WI38 (cell line): ENCODE measurements around the gene HIF3A.

Source experiments
- H3K4me3 ChIP-seq: 2 replicates; pipeline ENCODE4 v1.5.1; 2011; ENCODE audit warnings: low read depth, mild to moderate bottlenecking, control low read depth, low read length
- CTCF ChIP-seq: IDR thresholded peaks from 2 replicates; pipeline ENCODE4 v1.5.1; 2012; ENCODE audit warnings: low read depth, mild to moderate bottlenecking, control low read depth, low read length

Gene HIF3A

GRCh38 chr19:46387713-46388130, 90.9 kb downstream of the HIF3A start:
- H3K4me3 ChIP-seq, result no peak overlapping the region

GRCh38 chr19:46388311-46389095, 91.7 kb downstream of the HIF3A start:
- no peak for TF ChIP-seq CTCF
- H3K4me3 ChIP-seq, result no peak overlapping the region

More at GRCh38 chr19:46387713-46388130, 90.9 kb downstream of the HIF3A start:
- no peak for TF ChIP-seq CTCF

- no peak for TF ChIP-seq CTCF
Measured at GRCh38 chr19:46390121-46390858, 93.4 kb downstream of the HIF3A start.

GRCh38 chr19:46390866-46391265, 94.0 kb downstream of the HIF3A start:
- H3K4me3 ChIP-seq, result no peak overlapping the region
- no peak for TF ChIP-seq CTCF

More at GRCh38 chr19:46390121-46390858, 93.4 kb downstream of the HIF3A start:
- no peak overlapping the region for H3K4me3 ChIP-seq

GRCh38 chr19:46391296-46392251, 94.7 kb downstream of the HIF3A start:
- no peak overlapping the region for H3K4me3 ChIP-seq
- no peak for TF ChIP-seq CTCF

- H3K4me3 ChIP-seq, result no peak overlapping the region
- TF ChIP-seq CTCF, result no peak
Measured at GRCh38 chr19:46392252-46392801, 95.5 kb downstream of the HIF3A start.
